Esophagus squamous epithelium (tissue), 5 donors: ENCODE results near the gene JAK3. TPM values are rescaled to one million over a fixed set of nuclear protein-coding genes. Genes with fewer than 3 reads are reported as not detected.
"Not testable (repeated sequence)": the region's sequence is repeated elsewhere in the genome, so short reads cannot be mapped to it uniquely, and the experiment has no call there.

Experiments used
- DNase-seq: peaks from one replicate; lab custom pipeline; 2025; lab: John Stamatoyannopoulos, UW
- H3K27ac ChIP-seq, 4 donors: fragments of 200-600 bp; sonication (generic); one replicate each; pipeline ENCODE4 v1.5.1; 2016 to 2019; ENCODE audit warnings: mild to moderate bottlenecking in 1 of 4
- H3K27me3 ChIP-seq, 4 donors: fragments of 200-600 bp; sonication (generic); 1 replicate in 3 of 4; 2 replicates in 1 of 4; pipeline versions ENCODE4 v1.5.1 to v1.6.0; 2017 to 2021; ENCODE audit warnings: antibody characterized with exemption in 1 of 4
- H3K36me3 ChIP-seq, 3 donors: fragments of 200-600 bp; sonication (generic); one replicate each; pipeline ENCODE4 v1.5.1; 2016 to 2019
- H3K4me1 ChIP-seq, 3 donors: fragments of 200-600 bp; sonication (generic); one replicate each; pipeline ENCODE4 v1.5.1; 2017 to 2019
- H3K4me3 ChIP-seq, 4 donors: fragments of 200-600 bp; sonication (generic); 1 replicate in 3 of 4; 2 replicates in 1 of 4; pipeline ENCODE4 v1.5.1; 2016 to 2019; ENCODE audit warnings: mild to moderate bottlenecking in 2 of 4, moderate library complexity in 1 of 4
- H3K9me3 ChIP-seq, 3 donors: fragments of 200-600 bp; sonication (generic); one replicate each; pipeline ENCODE4 v1.5.1; 2016 to 2019
- POLR2A ChIP-seq, 4 donors: fragments of 450-650 bp; IDR thresholded peaks; one replicate each; pipeline ENCODE4 v1.6.1; 2017; ENCODE audit warnings: antibody characterized with exemption in 4 of 4, mild to moderate bottlenecking in 4 of 4, moderate library complexity in 3 of 4
- WGBS, 2 donors: methylation state at CpG; one replicate each; pipeline ENCODE4 v1.1.5; 2018; 5-methylcytosine and 5-hydroxymethylcytosine counted together
- intact Hi-C: fragments of 100-400 bp; cut with DNase I; formaldehyde crosslinking; loops from one replicate; pipeline ENCODE4 v1.15.0; 2022
- total RNA-seq, 4 donors: library from RNA; depleted of rRNA; stranded (reverse); fragments of >200 nt; gene quantifications; one replicate each; pipeline ENCODE4 v1.1.0, GENCODE V29; 2016
- TF ChIP-seq, protein P1 (sequence below), 6 experiments: fragments of 450-650 bp in 4 of 6; fragments of 200-600 bp in 2 of 6; sonication (generic) in 2 of 6; IDR thresholded peaks; one replicate each; pipeline ENCODE4 v1.5.1; 2016 to 2019; ENCODE audit warnings: antibody characterized with exemption in 6 of 6, mild to moderate bottlenecking in 4 of 6, moderate library complexity in 4 of 6
- donor health status: DM: yes; HTN: yes; CAD: no.

The JAK3 gene
- total RNA-seq, 4 donors from 2014 or later: 0.87 to 6.5 (median 4.6) TPM

DNA sequence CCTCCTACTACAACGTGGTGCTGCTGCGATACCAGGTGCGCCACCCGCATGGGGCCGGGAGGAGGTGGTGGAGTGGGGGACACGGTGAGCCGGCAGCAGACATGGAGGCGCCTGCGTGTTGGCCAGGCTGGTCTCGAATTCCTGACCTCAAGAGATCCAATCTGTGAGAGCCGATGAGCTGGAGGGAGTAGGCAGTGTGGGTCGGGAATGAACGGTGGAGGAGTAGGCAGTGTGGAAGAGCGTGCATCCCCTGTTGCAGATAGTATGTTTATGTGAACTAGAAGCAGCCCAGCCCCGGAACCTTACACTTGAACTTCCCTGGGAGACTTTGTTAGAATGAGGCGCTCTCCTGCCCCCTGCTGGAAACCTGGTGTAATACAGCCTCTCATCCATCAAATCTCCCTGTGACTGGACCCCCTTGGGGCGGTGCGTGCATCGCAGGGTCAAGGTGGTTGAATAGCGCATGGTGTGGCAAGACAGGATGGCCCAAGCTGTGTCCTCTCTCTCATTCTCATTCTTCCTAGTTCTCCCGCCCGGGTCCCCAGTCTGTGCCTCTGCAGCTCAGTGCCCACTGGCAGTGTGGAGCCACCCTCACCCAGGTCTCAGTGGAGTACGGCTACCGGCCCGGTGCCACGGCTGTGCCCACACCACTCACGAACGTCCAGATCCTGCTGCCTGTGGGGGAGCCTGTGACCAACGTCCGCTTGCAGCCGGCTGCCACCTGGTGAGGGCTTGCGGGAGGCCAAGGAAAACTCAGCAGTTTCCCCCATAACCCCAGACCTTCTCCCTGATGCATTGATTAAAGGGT, 63.4 kb downstream of the JAK3 start:
- Histone ChIP-seq H3K27ac (no peak overlapping the region), H3K9me3 (no peaks in the 10 kb centered on the region), H3K36me3 (no peaks in the 10 kb centered on the region), H3K4me3 (no peak overlapping the region), H3K4me1 (peaks cover 0 to 7% (median 0%) of the 10 kb centered on the region in 3 donors), H3K27me3 (peaks cover 0 to 48% (median 0%) of the 10 kb centered on the region in 4 donors)
- TF ChIP-seq, protein P1, sequence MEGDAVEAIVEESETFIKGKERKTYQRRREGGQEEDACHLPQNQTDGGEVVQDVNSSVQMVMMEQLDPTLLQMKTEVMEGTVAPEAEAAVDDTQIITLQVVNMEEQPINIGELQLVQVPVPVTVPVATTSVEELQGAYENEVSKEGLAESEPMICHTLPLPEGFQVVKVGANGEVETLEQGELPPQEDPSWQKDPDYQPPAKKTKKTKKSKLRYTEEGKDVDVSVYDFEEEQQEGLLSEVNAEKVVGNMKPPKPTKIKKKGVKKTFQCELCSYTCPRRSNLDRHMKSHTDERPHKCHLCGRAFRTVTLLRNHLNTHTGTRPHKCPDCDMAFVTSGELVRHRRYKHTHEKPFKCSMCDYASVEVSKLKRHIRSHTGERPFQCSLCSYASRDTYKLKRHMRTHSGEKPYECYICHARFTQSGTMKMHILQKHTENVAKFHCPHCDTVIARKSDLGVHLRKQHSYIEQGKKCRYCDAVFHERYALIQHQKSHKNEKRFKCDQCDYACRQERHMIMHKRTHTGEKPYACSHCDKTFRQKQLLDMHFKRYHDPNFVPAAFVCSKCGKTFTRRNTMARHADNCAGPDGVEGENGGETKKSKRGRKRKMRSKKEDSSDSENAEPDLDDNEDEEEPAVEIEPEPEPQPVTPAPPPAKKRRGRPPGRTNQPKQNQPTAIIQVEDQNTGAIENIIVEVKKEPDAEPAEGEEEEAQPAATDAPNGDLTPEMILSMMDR (IDR thresholded peaks at IDR 0.05): peak; percentile 64 to 83 (median 78)
- TF ChIP-seq POLR2A (IDR thresholded peaks at IDR 0.05): no peak
- WGBS, 2 donors: 18 to 50% methylated on average over 12 to 22 of the region's 32 CpGs
- intact Hi-C loops: no loop called here
- no peak for DNase-seq

DNA sequence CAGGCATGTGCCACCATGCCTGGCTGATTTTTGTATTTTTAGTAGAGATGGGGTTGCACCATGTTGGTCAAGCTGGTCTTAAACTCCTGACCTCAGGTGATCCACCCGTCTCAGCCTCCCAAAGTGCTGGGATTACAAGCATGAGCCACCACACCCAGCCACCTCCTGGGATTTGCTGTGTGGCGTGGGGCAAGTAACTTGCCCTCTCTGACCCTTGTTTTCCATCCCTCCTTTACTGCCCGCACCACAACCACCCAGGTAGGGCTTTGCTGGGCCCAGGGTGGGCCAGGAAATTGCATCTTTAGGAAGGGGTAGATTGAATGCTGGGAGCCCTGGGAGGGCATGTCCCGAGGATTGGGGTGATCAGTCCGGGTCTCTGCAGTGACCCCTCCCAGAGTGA, 64.1 kb downstream of the JAK3 start:
- H3K36me3 ChIP-seq, DNase-seq, H3K4me3 ChIP-seq, intact Hi-C loops, H3K27ac ChIP-seq, H3K9me3 ChIP-seq: not testable (repeated sequence)
- Histone ChIP-seq H3K27me3 (peaks cover 0 to 48% (median 0%) of the 10 kb centered on the region in 4 donors), H3K4me1 (peaks cover 0 to 12% (median 0%) of the 10 kb centered on the region in 3 donors)
- no CpG with 5 or more reads among the region's 5 CpGs for WGBS, 2 donors

DNA sequence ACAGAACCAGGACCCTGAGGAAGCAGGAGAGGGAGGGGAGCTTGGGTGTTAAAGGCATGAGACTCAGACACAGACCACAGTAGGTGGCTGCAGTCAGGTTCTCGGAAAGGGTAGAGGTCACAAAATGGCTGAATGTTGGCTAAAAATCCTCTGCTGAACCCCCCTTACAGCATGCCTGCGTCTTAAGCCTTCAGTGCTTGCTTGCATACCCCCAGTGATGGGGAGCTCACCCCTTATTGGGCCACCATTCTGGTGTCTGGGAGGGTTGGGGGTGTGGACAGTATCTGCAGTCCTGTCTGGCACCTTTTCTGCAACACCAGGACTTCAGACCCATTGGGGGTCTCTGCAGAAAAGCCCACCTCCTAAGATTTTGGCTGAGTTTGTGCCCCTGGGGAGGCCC, 67.0 kb downstream of the JAK3 start:
- H3K4me3 ChIP-seq: no peak overlapping the region
- intact Hi-C loops: no loop called here
- WGBS, 2 donors: 80 to 100% methylated on average over 2 of the region's 2 CpGs
- DNase-seq: no peak
- H3K27ac ChIP-seq: no peak overlapping the region
- no peak for TF ChIP-seq POLR2A (IDR thresholded peaks at IDR 0.05)
- TF ChIP-seq, protein P1 (IDR thresholded peaks at IDR 0.05): no peak
- no peaks in the 10 kb centered on the region for H3K9me3 ChIP-seq
- peaks cover 0 to 67% (median 0%) of the 10 kb centered on the region in 4 donors for H3K27me3 ChIP-seq
- H3K36me3 ChIP-seq: no peaks in the 10 kb centered on the region
- H3K4me1 ChIP-seq: peaks cover 0 to 19% (median 3%) of the 10 kb centered on the region in 3 donors

DNA sequence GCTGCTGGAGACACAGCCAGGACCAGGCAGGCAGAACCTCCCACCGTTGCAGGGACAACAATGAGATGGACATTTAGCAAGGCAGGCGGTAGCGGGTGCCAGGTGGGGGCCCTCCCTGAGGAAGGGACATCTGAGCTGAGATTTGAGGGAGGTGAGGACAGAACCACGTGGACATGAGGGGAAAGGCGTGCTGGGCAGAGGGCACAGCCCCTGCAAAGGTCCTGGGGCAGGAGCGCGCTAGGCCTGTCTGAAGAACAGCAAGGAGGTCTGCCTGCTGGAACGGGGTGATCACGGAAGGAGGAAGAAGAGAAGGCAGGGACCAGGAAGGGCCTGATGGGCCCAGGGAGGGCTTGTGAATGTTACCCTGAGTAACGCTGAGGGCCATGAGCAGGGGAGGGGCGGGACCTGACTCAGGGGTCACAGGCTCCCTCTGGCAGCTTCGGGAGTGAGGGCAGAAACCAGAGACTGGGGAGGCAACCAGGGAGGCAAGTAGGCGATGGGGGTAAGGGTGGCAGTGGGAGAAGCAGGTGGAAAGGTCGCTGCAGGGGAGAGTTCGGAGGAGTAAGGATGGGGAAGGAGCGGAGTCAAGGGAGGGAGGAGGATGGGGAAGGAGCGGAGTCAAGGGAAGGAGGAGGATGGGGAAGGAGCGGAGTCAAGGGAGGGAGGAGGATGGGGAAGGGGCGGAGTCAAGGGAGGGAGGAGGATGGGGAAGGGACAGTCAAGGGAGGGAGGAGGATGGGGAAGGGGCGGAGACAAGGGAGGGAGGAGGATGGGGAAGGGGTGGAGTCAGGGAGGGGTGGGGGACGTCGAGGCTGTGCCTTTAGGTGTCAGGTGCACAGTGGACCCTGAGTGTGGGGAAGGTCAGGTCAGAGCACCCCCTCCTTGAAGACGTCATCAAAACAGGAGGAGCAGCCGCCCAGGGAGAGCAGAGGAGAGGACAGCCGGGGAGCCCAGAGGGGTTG, 68.5 kb downstream of the JAK3 start:
- no peak for TF ChIP-seq POLR2A (IDR thresholded peaks at IDR 0.05)
- TF ChIP-seq, protein P1 (IDR thresholded peaks at IDR 0.05): no peak
- H3K4me1 ChIP-seq: peaks cover 0 to 19% (median 3%) of the 10 kb centered on the region in 3 donors
- H3K27ac ChIP-seq: no peak overlapping the region
- 23 to 28% methylated on average over 23 to 25 of the region's 25 CpGs for WGBS, 2 donors
- DNase-seq: no peak
- H3K36me3 ChIP-seq: no peaks in the 10 kb centered on the region
- intact Hi-C loops: no loop called here
- H3K9me3 ChIP-seq: no peaks in the 10 kb centered on the region
- peak overlapping the region in 3 of 4 donors; percentile 1 to 37 (median 10) for H3K4me3 ChIP-seq
- H3K27me3 ChIP-seq: peaks cover 0 to 82% (median 0%) of the 10 kb centered on the region in 4 donors

DNA sequence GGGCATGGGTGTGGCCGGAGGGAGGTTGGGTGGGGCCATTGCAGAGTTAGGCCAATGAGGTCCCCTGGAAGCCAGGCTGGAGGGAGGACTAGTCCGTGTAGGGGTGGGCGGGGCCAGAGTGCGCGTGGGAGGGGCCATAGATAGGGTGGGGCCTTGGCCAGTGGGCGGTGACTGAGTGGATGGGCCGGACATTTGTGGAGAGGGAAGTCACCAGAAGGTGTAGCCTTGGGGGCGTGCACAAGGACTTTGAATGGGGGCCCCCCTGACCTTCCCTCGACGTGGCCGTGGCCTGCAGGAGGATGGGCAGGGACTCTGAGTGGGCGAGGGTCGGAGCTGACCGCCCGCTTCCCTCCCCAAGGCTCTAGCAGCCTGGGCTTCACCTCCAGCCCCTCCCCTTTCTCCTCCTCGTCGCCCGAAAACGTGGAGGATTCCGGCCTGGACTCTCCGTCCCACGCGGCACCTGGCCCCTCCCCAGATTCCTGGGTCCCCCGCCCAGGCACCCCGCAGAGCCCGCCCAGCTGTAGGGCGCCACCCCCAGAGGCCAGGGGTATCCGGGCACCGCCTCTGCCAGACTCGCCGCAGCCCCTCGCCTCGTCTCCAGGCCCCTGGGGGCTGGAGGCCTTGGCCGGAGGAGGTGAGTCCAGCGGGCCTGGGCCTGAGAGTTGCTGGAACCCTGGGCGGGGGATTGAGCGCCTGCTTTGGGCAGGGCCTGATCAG, 69.4 kb downstream of the JAK3 start:
- Histone ChIP-seq H3K27ac (no peak overlapping the region), H3K27me3 (peaks cover 0 to 77% (median 0%) of the 10 kb centered on the region in 4 donors), H3K4me3 (peak overlapping the region in 3 of 4 donors; percentile 1 to 37 (median 10)), H3K9me3 (no peaks in the 10 kb centered on the region), H3K4me1 (peaks cover 0 to 19% (median 3%) of the 10 kb centered on the region in 3 donors), H3K36me3 (no peaks in the 10 kb centered on the region)
- TF ChIP-seq POLR2A (IDR thresholded peaks at IDR 0.05): no peak
- TF ChIP-seq, protein P1 (IDR thresholded peaks at IDR 0.05): no peak
- no peak for DNase-seq
- 7 to 9% methylated on average over 6 to 12 of the region's 37 CpGs for WGBS, 2 donors
- intact Hi-C loops: no loop called here

DNA sequence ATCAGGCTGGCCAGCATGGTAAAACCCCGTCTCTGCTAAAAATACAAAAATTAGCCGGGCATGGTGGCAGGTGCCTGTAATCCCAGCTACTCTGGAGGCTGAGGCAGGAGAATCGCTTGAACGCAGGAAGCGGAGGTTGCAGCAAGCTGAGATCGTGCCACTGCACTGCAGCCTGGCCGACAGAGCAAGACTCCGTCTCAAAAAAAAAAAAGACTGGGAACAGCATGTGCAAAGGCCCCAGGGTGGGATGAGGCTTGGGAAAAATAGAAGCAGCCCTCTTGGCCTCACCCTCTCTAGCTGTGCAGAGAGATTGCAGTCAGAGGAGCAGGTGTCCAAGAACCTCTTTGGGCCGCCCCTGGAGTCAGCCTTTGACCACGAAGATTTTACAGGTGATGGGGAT, 69.9 kb downstream of the JAK3 start:
- intact Hi-C loops: not testable (repeated sequence)

More for the DNA sequence above, 69.9 kb downstream of the JAK3 start:
- H3K27me3 ChIP-seq: peaks cover 0 to 74% (median 0%) of the 10 kb centered on the region in 4 donors
- H3K27ac ChIP-seq, H3K4me3 ChIP-seq, DNase-seq, H3K9me3 ChIP-seq, H3K36me3 ChIP-seq: not testable (repeated sequence)
- peaks cover 0 to 19% (median 3%) of the 10 kb centered on the region in 3 donors for H3K4me1 ChIP-seq
- 72 to 77% methylated on average over 9 of the region's 10 CpGs for WGBS, 2 donors
